ENCODE data around the gene ARHGEF6.
"Not testable (repeated sequence)": the region's sequence is repeated elsewhere in the genome, so short reads cannot be mapped to it uniquely, and the experiment has no call there.

ARHGEF6 gene, protein sequence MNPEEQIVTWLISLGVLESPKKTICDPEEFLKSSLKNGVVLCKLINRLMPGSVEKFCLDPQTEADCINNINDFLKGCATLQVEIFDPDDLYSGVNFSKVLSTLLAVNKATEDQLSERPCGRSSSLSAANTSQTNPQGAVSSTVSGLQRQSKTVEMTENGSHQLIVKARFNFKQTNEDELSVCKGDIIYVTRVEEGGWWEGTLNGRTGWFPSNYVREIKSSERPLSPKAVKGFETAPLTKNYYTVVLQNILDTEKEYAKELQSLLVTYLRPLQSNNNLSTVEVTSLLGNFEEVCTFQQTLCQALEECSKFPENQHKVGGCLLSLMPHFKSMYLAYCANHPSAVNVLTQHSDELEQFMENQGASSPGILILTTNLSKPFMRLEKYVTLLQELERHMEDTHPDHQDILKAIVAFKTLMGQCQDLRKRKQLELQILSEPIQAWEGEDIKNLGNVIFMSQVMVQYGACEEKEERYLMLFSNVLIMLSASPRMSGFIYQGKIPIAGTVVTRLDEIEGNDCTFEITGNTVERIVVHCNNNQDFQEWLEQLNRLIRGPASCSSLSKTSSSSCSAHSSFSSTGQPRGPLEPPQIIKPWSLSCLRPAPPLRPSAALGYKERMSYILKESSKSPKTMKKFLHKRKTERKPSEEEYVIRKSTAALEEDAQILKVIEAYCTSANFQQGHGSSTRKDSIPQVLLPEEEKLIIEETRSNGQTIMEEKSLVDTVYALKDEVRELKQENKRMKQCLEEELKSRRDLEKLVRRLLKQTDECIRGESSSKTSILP

DNA sequence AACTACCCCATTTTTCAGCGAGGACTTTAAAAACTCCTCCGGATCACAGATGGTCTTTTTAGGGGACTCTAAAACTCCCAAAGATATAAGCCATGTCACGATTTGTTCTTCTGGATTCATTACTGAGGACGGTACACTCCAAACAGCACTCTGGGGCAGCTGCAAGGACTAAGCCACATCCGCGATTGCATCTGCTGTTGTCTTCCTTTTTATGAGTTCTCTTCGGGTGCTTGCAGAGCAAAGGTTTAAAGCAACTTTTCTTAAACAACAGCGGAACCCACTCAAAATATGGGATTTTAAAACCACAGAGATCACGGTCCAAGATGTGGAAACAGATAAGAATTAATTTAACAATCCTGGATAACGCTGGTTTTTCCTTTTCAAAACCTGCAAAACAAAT lies at the start of gene ARHGEF6:
Gene ARHGEF6, minus strand, starts transcription at position 170 of the 400 bp plus-strand sequence. Its CDS starts 50 bp downstream, at position 120.
- DNase-seq, result peak; percentile 25
- peak; percentile 44 for ATAC-seq

DNA sequence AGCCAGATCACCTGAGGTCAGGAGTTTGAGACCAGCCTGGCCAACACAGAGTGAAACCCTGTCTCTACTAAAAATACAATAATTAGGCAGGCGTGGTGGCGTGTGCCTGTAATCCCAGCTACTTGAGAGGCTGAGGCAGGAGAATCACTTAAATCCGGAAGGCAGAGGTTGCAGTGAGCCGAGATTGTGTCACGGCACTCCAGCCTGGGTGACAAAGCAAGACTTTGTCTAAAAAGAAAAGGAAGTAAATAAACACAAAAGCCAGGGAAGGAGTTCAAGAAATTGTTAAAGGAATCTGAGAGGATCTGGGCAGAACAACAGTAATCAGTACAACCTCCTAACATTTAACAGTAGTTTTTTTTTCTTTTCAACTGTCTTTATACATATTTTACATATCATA lies 48.7 kb upstream of the ARHGEF6 start:
- ATAC-seq (no peak), DNase-seq (no peak)

DNA sequence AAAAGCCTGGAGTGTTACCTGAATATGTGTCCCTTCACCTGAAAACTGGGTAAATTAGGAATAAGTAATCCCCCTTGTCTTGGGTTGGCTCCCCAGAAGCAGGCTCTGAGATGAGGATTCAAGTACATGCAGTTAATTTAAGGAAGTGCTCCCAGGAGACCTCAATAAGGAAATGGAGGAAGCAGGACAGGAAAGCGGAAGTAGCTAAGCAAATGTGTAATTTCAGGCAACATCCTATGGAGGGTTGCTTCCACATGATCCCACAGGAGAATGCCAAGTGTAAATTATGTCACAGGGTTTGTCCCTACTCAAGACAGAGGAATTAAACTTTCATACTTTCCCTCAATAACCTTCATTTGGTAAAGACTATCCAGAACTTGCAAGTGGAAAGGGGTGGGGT lies 48.1 kb upstream of the ARHGEF6 start:
- no peak for DNase-seq
- no peak for ATAC-seq

DNA sequence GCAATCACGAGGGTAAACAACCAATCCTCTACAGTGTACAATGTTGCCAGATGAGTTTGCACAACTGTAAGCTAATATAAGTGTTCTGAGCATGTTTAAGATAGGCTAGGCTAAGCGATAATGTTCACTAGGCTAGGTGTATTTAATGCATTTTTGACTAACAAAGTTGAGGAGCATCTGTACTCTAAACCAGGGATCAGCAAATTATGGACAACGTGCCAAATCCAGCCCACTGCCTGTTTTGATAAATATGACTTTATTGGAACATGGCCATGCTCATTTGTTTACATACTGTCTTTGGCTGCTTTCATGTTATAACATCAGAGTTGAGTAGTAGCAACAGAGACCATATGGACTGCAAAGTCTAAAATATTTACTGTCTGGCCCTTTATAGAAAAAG lies 46.3 kb upstream of the ARHGEF6 start:
- DNase-seq (no peak), ATAC-seq (no peak)

DNA sequence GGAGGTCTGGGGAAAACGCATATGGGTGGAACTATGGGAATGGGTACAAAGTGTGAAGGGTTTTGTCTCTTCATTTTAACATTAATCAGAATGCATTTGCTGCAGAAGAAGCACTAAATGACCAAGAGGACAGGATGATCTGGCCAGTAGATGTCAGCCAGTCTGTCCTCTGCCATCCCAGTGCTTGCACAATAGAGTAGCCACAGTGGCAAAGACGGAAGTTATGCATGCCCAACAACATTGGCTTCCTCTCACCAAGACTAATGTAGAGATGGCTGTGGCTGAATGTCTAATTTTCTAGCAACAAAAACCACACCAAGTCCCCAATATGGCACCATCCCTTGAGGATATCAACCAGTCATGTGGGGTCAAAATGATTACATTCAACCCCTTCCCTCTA lies 45.0 kb upstream of the ARHGEF6 start:
- DNase-seq (no peak), ATAC-seq (no peak)

DNA sequence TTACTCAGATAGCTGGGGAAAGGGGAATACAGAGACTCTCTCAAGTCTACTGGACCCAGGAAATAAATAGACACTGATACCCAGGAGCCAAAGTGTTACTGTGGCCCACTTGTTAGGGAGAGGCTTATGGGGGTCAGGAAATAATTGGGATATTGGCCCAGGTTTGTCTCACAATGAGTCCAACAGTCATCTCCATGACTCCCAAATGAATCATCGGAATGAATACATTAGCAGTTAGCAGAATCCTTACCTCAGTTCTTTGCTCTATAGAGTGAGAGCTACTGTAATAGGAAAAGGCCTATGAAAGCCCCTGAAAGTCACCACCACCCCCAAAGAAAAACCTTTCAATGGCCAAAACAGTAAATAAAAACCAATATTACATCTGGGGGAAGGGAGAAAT lies 42.4 kb upstream of the ARHGEF6 start:
- ATAC-seq (no peak), DNase-seq (no peak)

DNA sequence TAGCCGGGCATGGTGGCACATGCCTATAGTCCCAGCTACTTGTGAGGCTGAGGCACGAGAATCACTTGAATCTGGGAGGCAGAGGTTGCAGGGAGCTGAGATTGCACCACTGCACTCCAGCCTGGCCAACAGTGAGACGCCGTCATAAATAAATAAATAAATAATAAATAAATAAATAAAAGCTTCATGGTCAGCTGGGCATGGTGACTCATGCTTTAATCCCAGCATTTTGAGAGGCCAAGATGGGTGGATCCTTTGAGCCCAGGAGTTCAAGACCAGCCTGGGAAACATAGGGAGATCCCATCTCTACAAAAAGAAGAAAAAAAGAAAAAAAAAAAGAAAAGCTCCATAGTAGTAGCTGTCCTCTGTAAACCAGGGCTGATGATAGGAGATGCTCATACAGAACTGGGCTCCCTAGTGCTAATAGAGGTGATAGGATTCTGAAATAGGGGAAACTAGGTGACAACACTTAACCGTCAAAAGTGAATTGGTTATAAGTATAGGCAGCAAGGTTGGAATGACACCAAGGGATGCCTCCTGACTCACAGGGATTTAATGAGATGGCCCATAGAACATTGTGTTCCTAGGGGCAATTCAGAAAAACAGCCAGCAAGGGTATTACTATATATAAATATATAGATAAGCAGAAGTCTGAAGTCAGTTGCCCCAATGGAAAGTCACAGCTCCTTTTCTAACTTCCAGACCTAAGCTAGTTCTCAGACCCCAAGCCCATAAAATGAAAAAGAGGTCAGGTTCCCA lies 41.8 kb upstream of the ARHGEF6 start:
- DNase-seq (no peak), ATAC-seq (no peak)

DNA sequence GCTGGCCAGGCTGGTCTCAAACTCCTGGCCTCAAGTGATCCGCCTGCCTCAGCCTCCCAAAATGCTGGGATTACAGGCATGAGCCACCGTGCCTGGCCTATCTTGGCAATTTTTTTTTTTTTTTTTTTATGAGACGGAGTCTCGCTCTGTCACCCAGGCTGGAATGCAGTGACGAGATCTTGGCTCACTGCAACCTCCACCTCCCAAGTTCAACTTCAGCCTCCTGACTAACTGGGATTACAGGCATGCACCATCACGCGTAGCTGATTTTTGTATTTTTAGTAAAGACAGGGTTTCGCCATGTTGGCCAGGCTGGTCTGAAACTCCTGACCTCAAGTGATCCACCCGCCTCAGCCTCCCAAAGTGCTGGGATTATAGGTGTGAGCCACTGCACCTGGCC lies 39.0 kb upstream of the ARHGEF6 start:
- not testable (repeated sequence) for ATAC-seq, DNase-seq

DNA sequence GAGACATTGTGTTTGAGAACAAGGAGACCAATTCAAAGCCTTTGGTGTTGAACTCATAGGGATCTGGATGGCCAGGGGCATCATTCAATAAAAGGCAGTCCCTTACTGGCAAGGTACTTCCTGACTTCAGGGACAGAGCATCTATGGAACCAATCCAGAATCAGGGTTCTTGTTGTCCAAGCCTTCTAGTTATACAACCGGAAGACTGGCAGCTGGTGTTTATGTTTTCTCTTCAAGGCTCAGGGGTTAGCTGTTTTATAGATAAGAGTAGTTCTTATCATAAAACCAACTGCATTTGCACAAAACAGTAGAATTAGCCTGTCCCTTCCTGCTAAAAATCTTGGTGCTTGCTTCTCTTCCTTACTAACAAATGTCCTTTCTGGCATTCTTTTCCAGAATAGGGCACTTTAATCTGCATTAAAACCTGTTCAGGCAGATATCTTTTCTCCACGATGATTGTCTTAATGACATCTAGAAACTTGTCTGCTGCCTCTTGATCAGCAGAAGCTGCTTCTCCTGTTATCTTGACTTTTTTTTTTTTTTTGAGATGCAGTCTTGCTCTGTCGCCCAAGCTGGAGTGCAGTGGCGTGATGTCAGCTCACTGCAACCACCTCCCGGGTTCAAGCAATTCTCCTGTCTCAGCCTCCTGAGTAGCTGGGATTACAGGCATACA lies 38.4 kb upstream of the ARHGEF6 start:
- no peak for ATAC-seq
- no peak for DNase-seq

DNA sequence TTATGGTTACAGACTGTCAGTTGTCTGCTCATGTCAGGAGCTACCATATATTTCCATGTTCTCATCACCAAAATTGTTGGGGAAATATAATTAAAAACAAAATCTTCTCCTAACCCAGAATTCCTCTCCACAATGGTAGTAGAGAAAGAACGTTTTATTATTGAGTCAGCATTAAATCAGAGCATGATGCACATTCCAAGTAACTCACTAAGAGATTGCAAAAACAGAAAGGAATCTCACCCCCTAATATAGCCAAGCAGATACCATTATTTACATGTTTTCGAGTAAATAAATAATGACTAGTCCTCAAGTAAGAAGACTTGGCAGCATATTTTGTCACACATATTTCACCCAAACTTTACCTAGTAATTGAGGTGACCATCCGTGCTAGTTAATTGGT lies 36.2 kb upstream of the ARHGEF6 start:
- no peak for ATAC-seq

DNA sequence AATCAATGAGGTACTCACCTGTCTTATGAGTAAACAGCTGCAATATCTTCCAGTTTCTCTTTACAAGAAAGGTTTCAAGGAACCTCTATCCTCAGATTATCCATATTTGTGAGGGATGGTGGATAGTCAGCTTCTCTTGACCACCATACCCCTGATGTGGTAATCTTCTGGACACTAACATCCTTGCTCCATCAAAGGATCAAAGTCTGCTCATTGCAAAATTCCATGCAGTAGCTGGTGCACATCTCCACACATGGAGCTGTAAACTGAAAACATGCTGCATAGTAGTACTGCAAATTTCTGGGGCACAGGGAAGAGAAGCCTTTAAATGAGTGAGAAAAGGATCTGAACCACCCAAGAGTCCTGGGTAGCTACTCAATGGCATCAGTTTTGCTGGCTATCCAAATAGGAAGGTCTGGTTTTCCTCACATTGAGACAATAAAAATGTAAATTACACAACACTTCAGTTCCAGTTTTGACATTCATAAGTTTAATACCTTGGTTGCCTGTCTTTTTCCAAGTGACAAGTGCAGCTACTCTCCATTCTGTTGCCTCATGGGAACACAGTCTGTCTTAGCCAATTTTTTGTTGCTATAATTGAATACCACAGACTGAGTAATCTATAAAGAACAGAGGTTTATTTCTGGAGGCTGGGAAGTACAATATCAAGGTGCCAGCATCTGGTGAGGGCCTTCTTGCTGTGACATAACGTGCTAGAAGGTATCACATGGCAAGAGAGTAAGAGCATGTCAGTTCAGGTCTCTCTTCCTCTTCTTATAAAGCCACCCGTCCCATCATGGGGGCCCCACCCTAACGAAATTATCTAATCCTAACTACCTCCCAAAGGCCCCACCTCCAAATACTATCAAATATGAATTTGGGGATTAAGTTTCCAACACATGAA lies 34.4 kb upstream of the ARHGEF6 start:
- no peak for DNase-seq
- no peak for ATAC-seq

More for the DNA sequence above, 36.2 kb upstream of the ARHGEF6 start:
- no peak for DNase-seq

DNA sequence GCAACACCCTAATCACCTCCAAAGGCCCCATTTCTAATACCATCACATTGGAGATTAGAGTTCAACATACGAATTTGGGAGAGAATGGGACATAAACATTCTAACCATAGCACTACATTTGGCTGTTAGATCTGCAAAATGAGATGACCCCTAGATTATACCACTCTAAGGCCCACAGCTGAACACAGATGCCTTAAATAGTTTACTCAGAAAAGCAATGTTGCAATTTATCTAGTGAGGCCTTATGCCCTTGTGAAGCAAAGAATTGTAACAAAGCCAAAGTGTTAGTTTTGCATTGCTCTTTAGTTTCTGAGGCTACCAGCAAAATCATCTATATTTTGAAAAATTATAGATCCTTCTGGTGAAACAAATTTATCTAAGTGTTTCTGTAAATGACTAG lies 31.6 kb upstream of the ARHGEF6 start:
- DNase-seq, result no peak

DNA sequence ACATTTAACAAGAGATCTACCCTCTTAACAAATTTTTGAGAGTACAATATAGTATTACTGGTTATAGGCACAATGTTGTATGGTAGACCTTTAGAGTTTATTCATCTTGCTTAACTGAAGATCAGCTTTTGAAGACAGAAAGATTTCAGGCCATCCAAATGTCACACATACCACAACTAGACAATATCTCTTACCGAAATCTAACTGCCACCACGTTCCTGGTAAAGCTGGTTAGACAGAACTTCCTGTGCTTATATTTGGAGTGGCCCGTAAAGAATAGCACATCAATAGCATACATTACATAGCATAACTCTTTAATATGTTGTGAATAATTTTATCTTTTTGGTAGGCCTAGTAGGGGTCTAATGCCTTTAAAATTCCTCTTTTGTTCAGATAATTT lies 29.8 kb upstream of the ARHGEF6 start:
- ATAC-seq (peak; percentile 52), DNase-seq (no peak)

More for the DNA sequence above, 31.6 kb upstream of the ARHGEF6 start:
- no peak for ATAC-seq

DNA sequence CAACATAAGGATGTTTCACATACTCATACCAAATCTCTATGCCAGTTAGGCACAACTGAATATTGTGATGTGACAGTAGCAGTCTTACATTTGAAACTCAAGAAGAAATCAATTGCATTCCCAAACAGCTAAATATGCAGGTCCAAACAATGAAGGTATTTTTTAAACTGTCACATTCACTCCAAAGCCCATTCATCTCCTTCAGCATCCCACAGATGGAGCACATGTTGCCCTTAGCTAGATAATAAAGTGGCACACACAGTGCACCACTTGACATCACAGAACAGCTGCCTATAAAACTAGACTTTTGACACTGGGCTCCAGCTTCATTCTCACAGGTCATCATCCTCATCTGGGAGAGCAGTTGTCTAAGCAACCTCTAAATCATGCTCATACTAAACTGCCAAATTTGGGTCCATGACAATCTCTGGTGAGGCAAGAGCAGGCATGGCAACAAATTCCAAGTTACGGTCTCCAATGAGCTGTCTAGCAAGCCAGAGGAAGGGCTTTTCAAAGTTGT lies 26.2 kb upstream of the ARHGEF6 start:
- ATAC-seq, result no peak
- DNase-seq, result no peak

DNA sequence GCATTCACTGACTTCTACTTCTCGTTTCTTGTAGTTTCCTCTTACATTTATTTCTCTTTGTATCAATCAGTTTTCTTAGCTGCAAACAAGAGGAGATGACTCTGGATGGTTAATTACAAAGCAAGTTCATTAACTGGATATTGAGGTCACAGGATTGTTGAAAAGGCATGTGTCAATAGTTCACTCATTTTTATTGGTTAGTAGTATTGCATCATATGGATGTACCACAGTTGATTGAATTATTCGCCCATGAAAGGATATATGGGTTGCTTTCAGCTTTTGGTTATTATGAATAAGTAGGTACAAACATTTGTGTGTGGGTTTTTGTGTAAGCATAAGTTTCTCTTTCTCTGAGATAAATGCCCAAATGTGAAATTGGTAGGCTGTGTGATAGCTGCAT lies 21.8 kb upstream of the ARHGEF6 start:
- no peak for ATAC-seq
- DNase-seq, result no peak

DNA sequence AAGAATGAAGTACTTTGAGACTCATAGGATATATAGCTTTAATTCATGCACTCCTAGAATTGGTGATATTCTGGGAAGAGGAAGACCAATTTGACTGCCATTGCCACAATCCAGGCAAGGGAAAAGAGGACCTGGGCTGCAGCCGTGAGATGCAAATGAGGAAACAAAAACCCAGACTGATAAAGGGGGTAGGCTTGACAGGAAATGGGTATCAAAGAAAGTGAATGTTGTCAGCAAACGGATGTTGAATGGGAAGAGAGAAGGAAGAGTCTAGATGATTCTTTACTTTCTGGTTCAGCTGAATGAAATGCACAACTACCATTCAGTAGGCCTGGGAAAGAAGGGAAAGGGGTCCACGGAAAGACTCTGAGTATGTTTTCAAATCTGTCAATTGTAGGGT lies 17.1 kb upstream of the ARHGEF6 start:
- DNase-seq, result no peak
- no peak for ATAC-seq

DNA sequence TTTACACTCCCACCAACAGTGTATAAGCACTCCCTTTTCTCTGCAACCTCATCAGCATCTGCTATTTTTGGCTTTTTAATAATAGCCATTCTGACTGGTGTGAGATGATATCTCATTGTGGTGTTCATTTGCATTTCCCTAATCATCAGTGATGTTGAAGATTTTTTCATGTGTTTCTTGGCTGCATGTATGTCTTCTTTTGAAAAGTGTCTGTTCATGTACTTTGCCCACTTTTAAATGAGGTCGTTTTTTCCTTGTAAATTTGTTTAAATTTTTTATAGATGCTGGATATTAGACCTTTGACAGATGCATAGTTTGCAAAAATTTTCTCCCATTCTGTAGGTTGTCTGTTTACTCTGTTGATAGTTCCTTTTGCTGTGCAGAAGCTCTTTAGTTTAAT lies 14.4 kb upstream of the ARHGEF6 start:
- not testable (repeated sequence) for DNase-seq, ATAC-seq

DNA sequence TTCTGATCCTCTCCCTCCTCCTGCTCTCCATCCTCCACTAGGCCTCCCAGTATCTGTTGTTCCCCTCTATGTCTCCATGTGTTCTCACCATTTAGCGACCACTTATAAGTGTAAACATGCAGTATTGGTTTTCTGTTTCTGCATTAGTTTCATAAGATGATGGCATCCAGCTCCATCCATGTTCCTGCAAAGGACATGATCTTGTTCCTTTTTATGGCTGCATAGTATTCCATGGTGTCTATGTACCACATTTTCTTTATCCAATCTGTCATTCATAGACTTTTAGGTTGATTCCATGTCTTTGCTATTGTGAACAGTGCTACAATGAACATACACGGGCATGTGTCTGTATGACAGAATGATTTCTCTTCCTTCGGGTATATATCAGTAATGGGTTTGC lies 13.9 kb upstream of the ARHGEF6 start:
- ATAC-seq, DNase-seq: not testable (repeated sequence)

DNA sequence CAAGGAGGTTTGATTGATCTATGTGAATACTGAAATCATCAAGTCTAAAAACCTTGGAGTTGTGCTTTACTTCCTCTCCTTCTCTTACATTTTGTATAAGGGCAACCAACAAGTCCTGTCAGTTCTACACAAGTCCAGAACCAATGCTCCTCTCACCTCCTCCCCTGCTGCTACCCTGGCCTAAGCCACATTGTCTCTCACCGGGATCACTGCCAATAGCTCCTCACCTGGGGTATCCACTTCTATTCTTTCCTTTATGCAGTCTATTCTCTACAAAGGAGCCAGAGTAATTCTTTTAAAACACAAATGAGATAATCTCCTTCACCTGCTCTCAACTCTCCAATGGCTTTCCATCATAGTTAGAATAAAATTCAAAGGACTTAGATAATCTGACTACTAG lies 13.3 kb upstream of the ARHGEF6 start:
- no peak for DNase-seq
- ATAC-seq, result no peak

DNA sequence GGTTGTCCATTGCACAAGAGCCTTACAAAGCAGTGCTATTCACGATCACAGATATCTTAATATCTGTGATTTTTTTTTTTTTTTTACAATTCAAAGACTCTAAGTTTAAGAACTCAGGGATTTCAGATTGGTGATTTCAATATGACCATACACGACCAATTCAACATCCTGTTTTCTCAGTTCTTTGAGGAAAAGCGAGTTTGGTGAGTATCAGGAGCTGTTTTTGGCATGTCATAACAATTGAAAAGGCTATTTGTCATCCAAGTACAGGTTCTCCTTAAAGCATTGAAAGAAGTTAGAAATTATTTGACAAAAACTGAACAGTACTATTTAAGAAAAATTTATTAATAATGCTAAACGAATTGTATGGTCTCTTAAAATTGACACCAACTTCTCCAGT lies 9.1 kb upstream of the ARHGEF6 start:
- no peak for ATAC-seq

DNA sequence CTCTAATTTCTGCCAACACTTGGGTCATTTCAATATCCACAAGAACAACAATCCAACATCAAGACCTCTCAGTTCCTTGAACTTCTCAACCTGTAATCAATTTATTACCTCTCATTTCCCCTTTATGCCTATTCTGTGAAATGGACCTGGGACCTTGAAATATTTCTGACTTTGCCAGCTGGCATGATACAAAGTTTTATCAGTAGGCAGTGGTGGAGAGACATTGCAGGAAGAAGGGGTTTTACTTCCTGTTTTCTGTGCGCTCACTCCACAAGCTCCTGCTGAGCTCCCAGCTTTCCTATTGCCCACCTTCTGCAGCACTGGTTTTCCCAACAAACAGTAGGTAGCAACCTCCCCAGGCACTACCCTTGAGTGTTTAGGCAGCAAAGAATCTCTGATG lies 3.5 kb upstream of the ARHGEF6 start:
- DNase-seq (no peak), ATAC-seq (no peak)

More for the DNA sequence above, 9.1 kb upstream of the ARHGEF6 start:
- DNase-seq, result no peak
